ENCODE results near the gene NRXN3.

DNA sequence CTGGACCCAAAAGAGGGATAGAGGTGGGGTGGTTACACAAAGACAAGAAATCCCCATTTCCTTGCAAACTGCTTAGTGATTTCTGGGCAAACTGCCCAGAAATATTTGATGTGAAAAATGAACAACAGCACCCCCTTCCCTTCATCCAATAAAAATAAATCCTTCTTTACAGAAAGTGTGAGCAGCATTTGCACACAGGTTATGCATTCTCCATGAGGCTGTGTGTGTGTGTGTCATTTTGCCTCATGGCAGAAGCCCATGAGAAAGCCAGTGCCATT, 17.2 kb upstream of the NRXN3 start:
- TF ChIP-seq ZNF639 (tag by site-specific recombination; IDR thresholded peaks at IDR 0.05) (no peak), ZNF121 (tag by site-specific recombination; IDR thresholded peaks at IDR 0.05) (no peak), ZNF140 (tag by site-specific recombination; IDR thresholded peaks at IDR 0.05) (no peak), PATZ1 (tag by site-specific recombination; IDR thresholded peaks at IDR 0.05) (no peak), ZSCAN23 (tag by site-specific recombination; IDR thresholded peaks at IDR 0.05) (no peak), ZNF585B (tag by site-specific recombination; IDR thresholded peaks at IDR 0.05) (no peak), ZNF621 (tag by site-specific recombination; IDR thresholded peaks at IDR 0.05) (no peak), SALL2 (tag by site-specific recombination; IDR thresholded peaks at IDR 0.05; ENCODE audit: borderline replicate concordance) (no peak), HOXA7 (CRISPR knock-in tag; IDR thresholded peaks at IDR 0.05; ENCODE audit: borderline replicate concordance) (no peak), ZNF670 (tag by site-specific recombination; IDR thresholded peaks at IDR 0.05; ENCODE audit: low read depth) (no peak), KLF16 (tag by site-specific recombination; IDR thresholded peaks at IDR 0.05) (no peak)
- TF ChIP-seq, protein P1, sequence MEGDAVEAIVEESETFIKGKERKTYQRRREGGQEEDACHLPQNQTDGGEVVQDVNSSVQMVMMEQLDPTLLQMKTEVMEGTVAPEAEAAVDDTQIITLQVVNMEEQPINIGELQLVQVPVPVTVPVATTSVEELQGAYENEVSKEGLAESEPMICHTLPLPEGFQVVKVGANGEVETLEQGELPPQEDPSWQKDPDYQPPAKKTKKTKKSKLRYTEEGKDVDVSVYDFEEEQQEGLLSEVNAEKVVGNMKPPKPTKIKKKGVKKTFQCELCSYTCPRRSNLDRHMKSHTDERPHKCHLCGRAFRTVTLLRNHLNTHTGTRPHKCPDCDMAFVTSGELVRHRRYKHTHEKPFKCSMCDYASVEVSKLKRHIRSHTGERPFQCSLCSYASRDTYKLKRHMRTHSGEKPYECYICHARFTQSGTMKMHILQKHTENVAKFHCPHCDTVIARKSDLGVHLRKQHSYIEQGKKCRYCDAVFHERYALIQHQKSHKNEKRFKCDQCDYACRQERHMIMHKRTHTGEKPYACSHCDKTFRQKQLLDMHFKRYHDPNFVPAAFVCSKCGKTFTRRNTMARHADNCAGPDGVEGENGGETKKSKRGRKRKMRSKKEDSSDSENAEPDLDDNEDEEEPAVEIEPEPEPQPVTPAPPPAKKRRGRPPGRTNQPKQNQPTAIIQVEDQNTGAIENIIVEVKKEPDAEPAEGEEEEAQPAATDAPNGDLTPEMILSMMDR (tag by site-specific recombination; IDR thresholded peaks at IDR 0.05): no peak
- TF ChIP-seq, protein P2, sequence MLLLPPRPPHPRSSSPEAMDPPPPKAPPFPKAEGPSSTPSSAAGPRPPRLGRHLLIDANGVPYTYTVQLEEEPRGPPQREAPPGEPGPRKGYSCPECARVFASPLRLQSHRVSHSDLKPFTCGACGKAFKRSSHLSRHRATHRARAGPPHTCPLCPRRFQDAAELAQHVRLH (tag by site-specific recombination; IDR thresholded peaks at IDR 0.05): no peak
